ENCODE measurements around the gene SSX2IP.
"Not testable (repeated sequence)": the region's sequence is repeated elsewhere in the genome, so short reads cannot be mapped to it uniquely, and the experiment has no call there.

SSX2IP gene

DNA sequence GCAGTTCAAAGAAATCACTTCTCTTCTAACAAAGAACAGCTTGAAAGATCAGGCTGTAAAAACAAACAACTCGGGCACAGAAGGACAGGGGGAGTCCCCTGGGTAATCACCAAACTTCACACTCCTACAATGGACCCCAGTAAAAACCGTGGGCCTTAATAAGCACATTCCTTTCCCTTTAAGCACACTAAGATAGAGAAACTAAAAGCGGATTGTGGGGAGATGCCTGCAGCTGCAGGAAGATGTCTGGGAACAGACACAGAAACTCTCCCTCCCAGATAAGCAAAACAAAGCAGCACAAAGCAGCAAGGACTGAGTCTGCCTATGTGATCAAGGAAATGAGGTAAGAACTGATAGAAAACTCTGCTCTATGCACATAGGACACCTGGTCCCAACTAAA is 78.5 kb downstream of the SSX2IP start:
- no peak for DNase-seq

DNA sequence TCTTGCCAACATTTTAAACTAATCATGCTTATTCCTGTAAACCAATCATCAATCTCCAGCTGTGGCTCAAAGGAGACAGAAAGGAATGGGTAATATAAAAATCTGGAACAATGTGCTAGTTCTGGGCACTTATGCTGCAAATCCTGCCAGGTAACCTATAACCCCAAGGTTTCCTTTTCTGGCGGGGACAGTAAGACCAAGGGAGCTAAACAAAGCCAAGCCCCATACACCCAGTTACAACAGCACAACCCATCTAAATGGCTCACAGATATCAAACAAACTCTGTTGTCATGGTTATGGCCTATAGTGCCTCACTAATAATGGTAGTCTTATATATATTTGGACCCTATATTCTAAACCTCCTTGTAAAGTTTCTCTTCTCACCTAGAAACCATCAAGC is 79.2 kb downstream of the SSX2IP start:
- DNase-seq, result no peak

DNA sequence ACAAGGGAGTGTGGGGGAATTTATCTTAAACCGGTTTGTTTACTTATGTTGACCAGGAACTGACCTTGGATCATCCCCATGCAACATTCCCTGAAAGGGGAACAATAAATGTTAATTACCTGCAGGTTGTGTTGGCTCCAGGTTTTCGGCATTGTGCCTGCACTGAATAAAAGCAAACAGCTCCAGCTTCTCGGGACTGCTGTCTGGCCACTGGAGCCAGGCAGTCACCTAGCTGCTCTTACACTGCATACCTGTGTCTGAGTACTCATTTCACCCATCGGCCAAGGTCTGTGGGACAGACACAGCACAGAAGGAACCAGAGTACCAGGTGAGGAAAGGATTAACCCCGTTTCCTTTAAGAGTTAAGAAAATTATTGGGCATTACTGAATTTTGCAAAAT is 83.3 kb downstream of the SSX2IP start:
- no peak for DNase-seq

DNA sequence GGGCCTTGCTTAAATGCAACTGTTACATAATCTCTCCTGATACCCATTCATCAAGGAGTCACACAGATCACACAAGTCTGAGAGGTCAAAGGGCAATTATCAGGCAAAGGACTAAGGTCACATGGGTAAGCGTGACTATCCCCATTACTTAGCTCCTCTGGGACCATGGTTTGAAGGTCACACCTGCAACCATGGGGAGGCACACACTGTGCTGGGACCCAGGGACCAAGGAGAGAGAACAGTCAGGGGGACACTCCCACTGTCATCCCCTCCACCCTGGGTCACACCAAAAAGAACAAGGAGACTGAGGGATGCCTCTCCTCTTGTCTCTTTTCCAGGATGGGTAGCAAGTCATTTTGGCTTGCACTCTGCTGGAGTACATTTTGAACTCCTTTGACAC is 85.1 kb downstream of the SSX2IP start:
- no peak for DNase-seq

DNA sequence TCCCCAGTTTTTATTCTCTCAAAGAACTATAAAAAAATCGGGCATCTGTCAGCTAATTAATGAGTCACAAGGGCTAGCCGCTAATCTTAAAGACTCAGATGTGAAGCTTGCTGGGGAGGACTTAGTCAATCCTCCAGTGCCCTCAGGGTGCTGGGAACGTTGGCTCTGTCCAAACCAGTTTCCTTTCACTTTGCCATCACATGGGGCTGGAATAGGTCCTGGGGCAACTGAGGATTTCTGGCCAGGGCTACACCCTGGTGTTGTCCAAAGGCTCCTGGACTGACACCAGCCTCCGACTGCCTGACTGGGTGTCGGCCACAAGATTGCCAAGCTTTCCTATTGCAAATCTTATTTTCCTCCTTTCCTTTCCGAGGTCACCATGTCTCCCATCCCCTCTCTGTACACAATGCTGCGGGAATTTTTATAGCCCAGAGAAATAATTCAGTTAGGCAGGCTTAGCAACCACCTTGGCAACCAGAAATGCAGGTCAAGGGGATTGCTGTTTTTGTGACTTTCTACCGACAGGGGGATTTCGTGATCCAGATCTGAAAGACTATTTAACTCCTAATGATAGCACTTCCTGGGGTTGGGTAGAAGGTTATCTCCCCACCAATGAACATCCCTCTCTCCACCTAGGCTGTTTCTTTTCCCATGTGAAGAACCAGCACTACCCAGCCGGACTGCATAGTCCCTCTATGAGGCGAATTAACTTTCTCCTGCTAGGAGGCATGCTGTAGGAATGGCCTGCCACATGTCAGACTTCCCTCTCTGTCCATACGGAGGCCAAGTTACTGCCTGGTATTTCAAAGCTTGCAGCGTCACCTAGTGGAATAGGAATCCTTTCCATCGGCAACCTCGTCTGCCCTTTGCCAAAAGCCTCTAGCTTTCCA is 86.1 kb downstream of the SSX2IP start:
- DNase-seq, result peak; percentile 18

DNA sequence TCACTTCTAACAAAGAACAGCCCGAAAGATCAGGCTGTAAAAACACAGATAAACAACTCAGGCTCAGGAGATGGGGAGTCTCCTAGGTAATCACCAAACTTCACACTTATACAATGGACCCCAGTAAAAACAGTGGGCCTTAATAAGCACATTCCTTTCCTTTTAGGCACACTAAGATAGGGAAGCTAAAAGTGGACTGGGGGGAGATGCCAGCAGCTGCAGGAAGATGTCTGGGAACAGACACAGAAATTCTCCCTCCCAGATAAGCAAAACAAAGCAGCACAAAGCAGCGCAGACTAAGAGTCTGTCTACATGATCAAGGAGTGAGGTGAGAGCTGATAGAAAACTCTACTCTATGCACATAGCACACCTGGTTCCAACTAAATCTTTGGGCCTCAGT is 87.0 kb downstream of the SSX2IP start:
- no peak for DNase-seq

DNA sequence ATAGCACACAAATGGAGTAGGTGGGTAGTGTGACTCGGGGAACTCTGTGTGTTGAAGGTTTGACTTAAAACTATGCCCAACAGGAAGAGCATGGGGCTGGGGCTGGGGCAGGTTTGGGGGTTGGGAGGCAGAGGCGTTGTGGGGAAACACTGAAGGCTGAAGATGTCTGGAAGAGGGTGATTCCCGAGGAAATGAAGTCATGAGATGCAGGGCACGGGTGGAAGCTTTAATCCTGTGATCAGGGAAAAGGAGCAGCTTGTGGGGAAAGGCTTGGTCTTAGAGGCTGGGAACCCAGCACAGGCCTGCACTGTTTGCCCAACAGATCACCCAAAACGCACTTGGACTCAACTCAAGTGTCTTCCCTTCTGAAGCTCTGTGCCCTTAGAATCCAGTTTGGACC is 89.5 kb downstream of the SSX2IP start:
- DNase-seq, result no peak

DNA sequence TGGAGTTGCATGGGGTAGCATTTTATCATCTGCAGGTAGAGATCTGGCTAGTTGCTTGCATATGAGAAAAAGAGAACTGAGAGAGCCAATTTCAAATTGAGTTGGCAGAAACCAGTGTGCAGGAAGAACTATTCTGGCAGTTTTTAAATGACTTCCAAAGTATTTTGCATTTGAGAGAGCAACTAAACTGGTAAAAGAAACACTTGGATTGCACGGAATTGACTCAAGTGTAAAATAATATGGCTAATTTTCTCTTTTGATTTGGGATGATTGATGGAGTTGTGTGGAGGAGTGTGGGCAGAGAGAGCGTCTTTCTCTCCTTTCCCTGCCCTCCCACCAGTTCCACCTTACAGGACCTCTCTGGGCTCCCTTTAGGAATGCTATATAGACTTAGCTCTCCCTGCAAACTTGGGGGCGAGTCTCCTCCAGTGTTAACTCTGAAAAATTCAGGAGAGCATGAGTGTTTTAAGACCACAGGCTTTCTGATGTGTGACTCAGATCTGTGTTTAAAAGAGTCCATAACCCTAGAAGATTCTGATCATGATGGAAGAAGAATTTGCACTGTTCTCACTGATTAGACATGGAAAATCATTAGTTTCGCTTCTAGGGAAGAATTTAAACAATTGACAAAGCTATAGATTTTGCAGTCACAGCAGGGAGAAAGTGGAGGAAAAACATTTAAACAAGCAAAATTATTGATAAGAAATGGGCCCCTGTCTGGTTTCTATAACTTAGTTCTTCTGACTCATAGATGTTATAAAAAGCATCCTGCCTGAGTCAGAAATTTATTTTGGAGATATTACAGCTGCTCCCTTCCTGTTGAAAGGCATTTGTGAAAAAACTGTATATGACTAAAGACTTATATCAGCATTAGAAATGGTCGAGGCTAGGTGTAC is 91.2 kb downstream of the SSX2IP start:
- peak; percentile 22 for DNase-seq

DNA sequence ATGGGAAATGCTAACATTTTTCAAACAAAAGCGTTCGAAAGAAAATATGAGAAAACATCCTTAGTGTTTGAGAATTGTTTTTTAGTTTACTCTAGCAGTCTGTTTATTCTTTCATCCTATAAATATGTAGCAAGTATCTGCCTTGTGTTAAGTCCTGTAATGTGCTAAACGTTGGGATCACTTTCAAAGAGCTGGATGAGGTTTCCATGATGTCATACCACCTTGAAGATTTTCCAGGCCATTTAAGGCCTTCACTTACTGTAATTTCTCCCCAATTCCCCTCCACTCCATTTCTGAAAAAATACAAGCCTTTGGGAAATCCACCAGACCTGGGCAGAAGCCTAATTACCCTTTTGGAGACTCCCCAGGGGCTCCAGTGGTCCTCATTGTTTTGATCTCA is 91.8 kb downstream of the SSX2IP start:
- no peak for DNase-seq

DNA sequence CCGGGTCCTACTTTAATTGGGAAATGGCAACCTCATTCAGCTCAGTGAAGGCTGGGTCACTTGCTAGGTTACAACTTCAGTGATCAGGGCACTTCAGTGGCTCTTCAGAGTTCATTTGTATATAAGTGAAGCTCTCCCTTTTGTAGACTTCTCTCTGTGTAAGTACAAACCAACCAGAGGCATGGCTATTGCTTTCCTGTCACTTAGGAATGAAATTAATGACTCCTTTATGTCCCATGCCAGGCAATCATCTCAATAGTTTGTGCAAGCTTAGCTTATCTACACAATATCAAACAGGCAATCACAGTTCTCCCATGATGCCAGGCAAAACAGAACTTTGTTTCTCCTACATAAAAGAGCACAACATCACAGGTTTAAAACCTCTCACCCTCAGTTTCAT is 93.2 kb downstream of the SSX2IP start:
- DNase-seq, result no peak

DNA sequence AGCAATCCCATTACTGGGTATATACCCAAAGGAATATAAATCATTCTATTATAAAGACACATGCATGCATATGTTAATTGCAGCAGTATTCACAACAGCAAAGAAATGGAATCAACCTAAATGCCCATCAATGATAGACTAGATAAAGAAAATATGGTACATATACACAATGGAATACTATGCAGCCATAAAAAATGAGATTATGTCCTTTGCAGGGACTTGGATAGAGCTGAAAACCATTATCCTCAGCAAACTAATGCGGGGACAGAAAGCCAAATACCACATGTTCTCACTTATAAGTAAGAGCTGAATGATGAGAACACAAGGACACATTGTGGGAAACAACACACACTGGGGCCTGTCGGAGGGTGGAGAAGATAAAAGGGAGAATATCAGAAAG is 95.3 kb downstream of the SSX2IP start:
- DNase-seq, result not testable (repeated sequence)

All from OCI-M1 (cell line).